Lung (tissue), 12 donors: Measurements from ENCODE around the gene PKD1. TPM values are rescaled to one million over a fixed set of nuclear protein-coding genes. Genes with fewer than 3 reads are reported as not detected.
"Not testable (repeated sequence)": the region's sequence is repeated elsewhere in the genome, so short reads cannot be mapped to it uniquely, and the experiment has no call there.

ENCODE experiments used
- ATAC-seq: fragments of 200-7000 bp; cut with Tn5 transposase; one replicate; pipeline ENCODE4 v1.9.1; 2020; ENCODE audit warnings: moderate number of reproducible peaks; ENCODE audit not compliant: insufficient read depth, low FRiP score
- DNase-seq, 3 donors: peaks; one replicate each; pipeline ENCODE4 v3.0.0-alpha.2; 2013 to 2017
- H3K27ac ChIP-seq, 2 donors: one replicate each; pipeline ENCODE4 v1.5.1; 2013; ENCODE audit warnings: mild to moderate bottlenecking in 2 of 2, moderate library complexity in 2 of 2, control low read depth in 1 of 2, inconsistent platforms in 1 of 2, low read depth in 1 of 2, low read length in 1 of 2
- H3K27me3 ChIP-seq, 3 donors: one replicate each; pipeline ENCODE4 v1.5.1; 2013; ENCODE audit warnings: low read length in 2 of 3; ENCODE audit not compliant: control insufficient read depth in 3 of 3, insufficient read depth in 3 of 3
- H3K36me3 ChIP-seq, 4 donors: one replicate each; pipeline ENCODE4 v1.5.1; 2013; ENCODE audit warnings: low read length in 4 of 4, mild to moderate bottlenecking in 1 of 4, moderate library complexity in 1 of 4; ENCODE audit not compliant: control insufficient read depth in 4 of 4, insufficient read depth in 4 of 4
- H3K4me1 ChIP-seq, 5 donors: one replicate each; pipeline ENCODE4 v1.5.1; 2013; ENCODE audit warnings: low read length in 5 of 5, mild to moderate bottlenecking in 2 of 5, moderate library complexity in 1 of 5; ENCODE audit not compliant: control insufficient read depth in 5 of 5, insufficient read depth in 5 of 5
- H3K4me3 ChIP-seq: one replicate; pipeline ENCODE4 v1.5.1; 2013; ENCODE audit warnings: mild to moderate bottlenecking, control low read depth, moderate library complexity
- H3K9ac ChIP-seq, 2 donors: one replicate each; pipeline ENCODE4 v1.5.1; 2013; ENCODE audit warnings: low read length in 2 of 2, control low read depth in 1 of 2; ENCODE audit not compliant: insufficient read depth in 1 of 2
- H3K9me3 ChIP-seq, 4 donors: one replicate each; pipeline ENCODE4 v1.5.1; 2013; ENCODE audit warnings: low read length in 3 of 4, mild to moderate bottlenecking in 1 of 4, moderate library complexity in 1 of 4; ENCODE audit not compliant: control insufficient read depth in 4 of 4, insufficient read depth in 3 of 4
- CTCF ChIP-seq: IDR thresholded peaks from 2 replicates; pipeline ENCODE4 v1.5.1; 2012; ENCODE audit warnings: mild to moderate bottlenecking; ENCODE audit errors: control extremely low read depth, extremely low read depth
- WGBS, 2 donors: extraction: QIAGEN DNeasy Blood & Tissue Kit; methylation state at CpG; one replicate each; pipeline ENCODE4 v1.1.7; 2013; 5-methylcytosine and 5-hydroxymethylcytosine counted together
- polyA plus RNA-seq, 2 donors: library from polyadenylated mRNA; stranded (reverse); fragments of 200-250 nt; gene quantifications; one replicate each; pipeline ENCODE4 v1.2.1, GENCODE V29; 2013
- total RNA-seq, 2 donors: library from RNA; depleted of rRNA in 1 of 2; stranded (reverse); fragments of >200 nt in 1 of 2; gene quantifications; one replicate each; pipeline ENCODE4 v1.2.1, GENCODE V29; 2014 to 2021
- donor health status: control.
- donor health status: control.
- donor health status: Bipolar disorder and iron deficiency.
- donor health status: healthy.
- donor health status: DM: yes; HTN: yes; CAD: no.

The PKD1 gene
- total and polyA plus RNA-seq, 4 donors = 39.1 to 128 (median 64.6) TPM

- no peak overlapping the region for H3K4me3 ChIP-seq
- DNase-seq = no peak
Observed at GRCh38 chr16:2122429-2122828, 13.3 kb downstream of the PKD1 start.

GRCh38 chr16:2121853-2122252, 13.8 kb downstream of the PKD1 start:
- TF ChIP-seq CTCF = no peak
- ATAC-seq = no peak
- H3K9ac ChIP-seq = no peak overlapping the region

More at GRCh38 chr16:2122429-2122828, 13.3 kb downstream of the PKD1 start:
- H3K27ac ChIP-seq = peak overlapping the region in 1 of 2 donors; percentile 35
- no peaks in the 10 kb centered on the region for H3K27me3 ChIP-seq
- no peak for ATAC-seq
- no peaks in the 10 kb centered on the region for H3K36me3 ChIP-seq
- no peak for TF ChIP-seq CTCF
- H3K9ac ChIP-seq = no peak overlapping the region
- 86 to 87% methylated on average over 15 to 17 of the region's 17 CpGs for WGBS, 2 donors
- H3K9me3 ChIP-seq = no peaks in the 10 kb centered on the region
- H3K4me1 ChIP-seq = peaks cover 8 to 37% (median 16%) of the 10 kb centered on the region in 5 donors

GRCh38 chr16:2121325-2121724, 14.4 kb downstream of the PKD1 start:
- not testable (repeated sequence) for H3K9me3 ChIP-seq, ATAC-seq, H3K27me3 ChIP-seq, H3K4me3 ChIP-seq, H3K9ac ChIP-seq, H3K36me3 ChIP-seq, H3K27ac ChIP-seq
- DNase-seq = peak in 1 of 3 donors; percentile 34
- 40 to 66% methylated on average over 5 to 9 of the region's 9 CpGs for WGBS, 2 donors
- peak; percentile 3 for TF ChIP-seq CTCF
- peaks cover 2 to 26% (median 5%) of the 10 kb centered on the region in 5 donors for H3K4me1 ChIP-seq

More at GRCh38 chr16:2121853-2122252, 13.8 kb downstream of the PKD1 start:
- Histone ChIP-seq H3K4me3 (no peak overlapping the region), H3K36me3 (peaks cover 0 to 3% (median 0%) of the 10 kb centered on the region in 4 donors), H3K27ac (peak overlapping the region in 1 of 2 donors; percentile 14), H3K9me3 (no peaks in the 10 kb centered on the region), H3K4me1 (peaks cover 2 to 32% (median 11%) of the 10 kb centered on the region in 5 donors), H3K27me3 (no peaks in the 10 kb centered on the region)
- WGBS, 2 donors = 80 to 81% methylated on average over 18 to 19 of the region's 19 CpGs
- no peak for DNase-seq

- WGBS, 2 donors = 88 to 89% methylated on average over 19 to 29 of the region's 35 CpGs
- H3K4me3 ChIP-seq, H3K27ac ChIP-seq, H3K4me1 ChIP-seq, H3K9ac ChIP-seq, ATAC-seq, H3K9me3 ChIP-seq, DNase-seq, H3K27me3 ChIP-seq: not testable (repeated sequence)
- H3K36me3 ChIP-seq = peaks cover 0 to 14% (median 0%) of the 10 kb centered on the region in 4 donors
Observed at GRCh38 chr16:2117960-2118722, 17.6 kb downstream of the PKD1 start.

GRCh38 chr16:2117341-2117740, 18.4 kb downstream of the PKD1 start:
- peaks cover 0 to 17% (median 0%) of the 10 kb centered on the region in 4 donors for H3K36me3 ChIP-seq
- 91 to 92% methylated on average over 15 to 24 of the region's 25 CpGs for WGBS, 2 donors
- not testable (repeated sequence) for H3K27me3 ChIP-seq, H3K27ac ChIP-seq, H3K4me3 ChIP-seq, H3K4me1 ChIP-seq, ATAC-seq, DNase-seq, H3K9ac ChIP-seq, H3K9me3 ChIP-seq

- not testable (repeated sequence) for DNase-seq, ATAC-seq, H3K4me1 ChIP-seq, H3K4me3 ChIP-seq, H3K27me3 ChIP-seq, H3K9ac ChIP-seq, H3K27ac ChIP-seq, H3K9me3 ChIP-seq
- WGBS, 2 donors = 77 to 86% methylated on average over 11 to 24 of the region's 24 CpGs
- peaks cover 0 to 26% (median 0%) of the 10 kb centered on the region in 4 donors for H3K36me3 ChIP-seq
Observed at GRCh38 chr16:2116428-2116827, 19.3 kb downstream of the PKD1 start.
